HepG2 (cell line): Measurements from ENCODE around the gene OR6S1. TPM values are rescaled to one million over a fixed set of nuclear protein-coding genes. Genes with fewer than 3 reads are reported as not detected.
A peak's percentile ranks its signal among the peaks of the same experiment; 100 is the strongest.

Experiments
- ATAC-seq: fragments of 200-7000 bp; cut with Tn5 transposase; 3 replicates; pipeline ENCODE4 v1.9.1; 2020; ENCODE audit warnings: mild to moderate bottlenecking, moderate library complexity
- BruUV-seq: library from RNA; stranded (reverse); fragments of 400-500 nt; replicated peaks from 2 replicates; lab custom pipeline; 2021; lab: Mats Ljungman, UMichigan
- CTCF ChIA-PET: fragments of 300-600 bp; formaldehyde crosslinking; extraction: SDS; loops from one replicate; lab custom pipeline; 2021; ENCODE audit warnings: low total read pairs, inconsistent platforms, low intra/inter-chr PET ratio; lab: Yijun Ruan, JAX
- POLR2A ChIA-PET: fragments of 350-600 bp; sonication (Branson Sonifier 250); formaldehyde crosslinking; loops from one replicate; lab custom pipeline; 2020; ENCODE audit warnings: antibody characterized with exemption, inconsistent platforms; lab: Yijun Ruan, JAX
- DNase-seq: peaks from one replicate; pipeline ENCODE4 v3.0.0-alpha.2; 2015; ENCODE audit warnings: low spot score
- FAIRE-seq: peaks from 3 replicates; lab custom pipeline; 2011; peaks lifted over from hg19 to GRCh38; lab: Jason Lieb, UNC
- H2AFZ ChIP-seq: one replicate; pipeline ENCODE4 v1.6.1; 2011; ENCODE audit warnings: low read length, inconsistent platforms
- H3K27ac ChIP-seq: fragments of 300-600 bp; 3 replicates; pipeline ENCODE4 v1.8.0; 2011; ENCODE audit warnings: mixed run types, mild to moderate bottlenecking, mixed read lengths, low read length, inconsistent platforms; ENCODE audit not compliant: insufficient read depth; ENCODE audit errors: extremely low read length
- H3K27me3 ChIP-seq, 2 experiments: fragments of 200-600 bp in 1 of 2; 2 replicates in 1 of 2; 3 replicates in 1 of 2; pipeline versions ENCODE4 v1.6.0 to v1.8.0; 2011; ENCODE audit warnings: low read length in 2 of 2, mild to moderate bottlenecking in 2 of 2, moderate library complexity in 2 of 2, inconsistent platforms in 1 of 2; ENCODE audit not compliant: insufficient read depth in 2 of 2, control insufficient read depth in 1 of 2
- H3K36me3 ChIP-seq, 2 experiments: fragments of 200-600 bp in 1 of 2; replicated peaks in 1 of 2; 2 replicates in 1 of 2; 3 replicates in 1 of 2; pipeline versions ENCODE4 v1.5.1 to v1.8.0; 2011; ENCODE audit warnings: low read length in 2 of 2, inconsistent platforms in 1 of 2; ENCODE audit not compliant: insufficient read depth in 2 of 2, control insufficient read depth in 1 of 2
- H3K4me1 ChIP-seq: 2 replicates; pipeline ENCODE4 v1.5.1; 2012; ENCODE audit warnings: low read length, inconsistent platforms; ENCODE audit not compliant: insufficient read depth
- H3K4me2 ChIP-seq: 2 replicates; pipeline ENCODE4 v1.6.0; 2011; ENCODE audit warnings: low read depth, low read length, inconsistent platforms
- H3K4me3 ChIP-seq, 3 experiments: fragments of 200-600 bp in 1 of 3; sonication (generic), shearing (Covaris generic) in 1 of 3; replicated peaks in 1 of 3; 2 replicates each; pipeline ENCODE4 v1.5.1; 2011 to 2016; ENCODE audit warnings: low read length in 3 of 3, inconsistent platforms in 2 of 3, low read depth in 2 of 3, mild to moderate bottlenecking in 2 of 3, control low read depth in 1 of 3, mixed read lengths in 1 of 3; ENCODE audit not compliant: insufficient read depth in 1 of 3
- H3K79me2 ChIP-seq: one replicate; pipeline ENCODE4 v1.6.1; 2011; ENCODE audit warnings: low read length, inconsistent platforms; ENCODE audit not compliant: insufficient read depth
- H3K9ac ChIP-seq: 2 replicates; pipeline ENCODE4 v1.6.0; 2011; ENCODE audit warnings: mild to moderate bottlenecking, low read depth, low read length, inconsistent platforms; ENCODE audit not compliant: insufficient read depth
- H3K9me3 ChIP-seq: 2 replicates; pipeline ENCODE4 v1.5.1; 2012; ENCODE audit warnings: mild to moderate bottlenecking, low read length
- H4K20me1 ChIP-seq: 2 replicates; pipeline ENCODE4 v1.6.0; 2011; ENCODE audit warnings: inconsistent platforms, mild to moderate bottlenecking, low read length, moderate library complexity; ENCODE audit not compliant: insufficient read depth
- ATM ChIP-seq: fragments of 450-650 bp; IDR thresholded peaks from 2 replicates; pipeline ENCODE4 v1.7.1; 2017; ENCODE audit warnings: mild to moderate bottlenecking, borderline replicate concordance
- NCOA1 ChIP-seq: sonication (generic); formaldehyde crosslinking; IDR thresholded peaks from 2 replicates; pipeline ENCODE4 v1.9.0; 2021; ENCODE audit warnings: missing genetic modification reagents
- SP140L ChIP-seq: sonication (generic); formaldehyde crosslinking; IDR thresholded peaks from 2 replicates; pipeline ENCODE4 v1.4.0; 2020; ENCODE audit warnings: missing genetic modification reagents, borderline replicate concordance
- ZNF616 ChIP-seq: sonication (generic); formaldehyde crosslinking; IDR thresholded peaks from 2 replicates; pipeline ENCODE4 v1.5.0; 2020; ENCODE audit warnings: low read depth, mild to moderate bottlenecking, missing genetic modification reagents
- WGBS: methylation state at CpG from one replicate; pipeline ENCODE4 v1.1.6; 2017; ENCODE audit warnings: low lambda C conversion rate; 5-methylcytosine and 5-hydroxymethylcytosine counted together
- in situ Hi-C: cut with HindIII; loops from 2 replicates; pipeline ENCODE4 v1.10.0; 2017; ENCODE audit warnings: low pct_unique_long_range_greater_than_20kb; ENCODE audit not compliant: extremely low pct_ligation_motif_present
- intact Hi-C: fragments of 100-400 bp; cut with micrococcal nuclease; formaldehyde crosslinking; loops from one replicate; pipeline ENCODE4 v1.10.0; 2022; ENCODE audit not compliant: unreplicated experiment
- polyA plus RNA-seq, 8 experiments: library from polyadenylated mRNA; depleted of rRNA in 3 of 8; stranded (reverse) in 7 of 8; unstranded in 1 of 8; fragments of >200 nt; fragmentation: Illumina TruSeq in 4 of 8; extraction: Trizol in 4 of 8; gene quantifications; 2 replicates each; pipeline versions ENCODE4 v1.2.1 to v1.2.3, GENCODE V29; 2011 to 2016; ENCODE audit warnings: low read depth in 4 of 8, missing spikeins in 1 of 8, mixed read lengths in 1 of 8; ENCODE audit not compliant: insufficient read depth in 1 of 8
- total RNA-seq, 5 experiments: library from RNA; depleted of rRNA; stranded (reverse); fragments of >200 nt; fragmentation: Illumina TruSeq; extraction: Trizol; gene quantifications; 2 replicates each; pipeline ENCODE4 v1.2.3, GENCODE V29; 2016; ENCODE audit warnings: low read depth in 1 of 5
- TF ChIP-seq, protein P1 (sequence below): sonication (generic); formaldehyde crosslinking; IDR thresholded peaks from 2 replicates; pipeline ENCODE4 v1.9.0; 2021; ENCODE audit warnings: missing genetic modification reagents, borderline replicate concordance
- TF ChIP-seq, protein P2 (sequence below): sonication (generic); formaldehyde crosslinking; conservative IDR thresholded peaks from 2 replicates; pipeline ENCODE4 v1.8.1; 2023; ENCODE audit warnings: missing genetic modification reagents
- TF ChIP-seq, protein P3 (sequence below): sonication (generic); formaldehyde crosslinking; IDR thresholded peaks from 2 replicates; pipeline ENCODE4 v1.4.0; 2020; ENCODE audit warnings: mild to moderate bottlenecking, missing genetic modification reagents
- TF ChIP-seq, protein P4 (sequence below): sonication (generic); formaldehyde crosslinking; IDR thresholded peaks from 2 replicates; pipeline ENCODE4 v1.4.0; 2020; ENCODE audit warnings: low read depth, missing genetic modification reagents

OR6S1 gene
- total and polyA plus RNA-seq, 2 of the 13 experiments (the other 11 are each of a cell fraction or from before 2014, with no cell fraction given) = 0.09 TPM; not detected in 1

DNA sequence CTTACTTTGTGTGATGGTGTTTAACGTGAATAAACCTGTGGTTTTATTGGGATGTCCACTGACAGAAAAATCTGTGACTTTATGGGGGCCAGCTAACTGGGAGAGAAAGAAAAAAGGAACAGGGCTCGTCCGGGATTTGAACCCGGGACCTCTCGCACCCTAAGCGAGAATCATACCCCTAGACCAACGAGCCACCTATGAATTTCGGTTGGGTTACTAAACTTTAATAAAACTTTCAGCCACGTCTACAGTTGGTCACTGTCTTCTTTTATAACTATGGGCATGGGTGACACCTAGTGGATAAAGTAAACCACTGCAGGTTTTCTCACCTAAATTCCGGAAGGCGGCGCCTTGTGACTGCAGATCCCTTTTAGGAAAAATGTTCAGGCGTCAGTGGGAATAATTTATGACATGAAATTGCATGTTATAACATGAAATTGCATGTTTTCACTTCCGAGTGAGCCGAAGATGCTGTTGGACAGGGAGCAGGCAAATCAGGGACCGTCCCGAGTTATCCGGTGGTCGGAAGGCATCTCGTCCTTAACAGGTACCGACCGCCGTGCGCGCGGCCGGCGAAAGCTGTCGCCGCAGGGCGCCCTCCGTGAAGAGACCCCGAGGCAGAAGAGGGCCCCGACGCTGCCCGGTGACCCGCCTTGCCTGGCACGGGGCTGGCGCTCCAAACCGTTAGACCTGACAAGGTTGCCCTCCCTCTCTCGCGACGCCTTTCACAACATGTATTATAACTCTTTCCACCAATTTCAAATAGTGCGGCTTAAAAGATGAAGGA is 32.1 kb downstream of the OR6S1 start (continued):
- TF ChIP-seq ZNF616 (peak; percentile 16; the same call in 1 of the 2 replicates), SP140L (CRISPR knock-in tag) (no peak)
- TF ChIP-seq, all 625 proteins: peak for 166

DNA sequence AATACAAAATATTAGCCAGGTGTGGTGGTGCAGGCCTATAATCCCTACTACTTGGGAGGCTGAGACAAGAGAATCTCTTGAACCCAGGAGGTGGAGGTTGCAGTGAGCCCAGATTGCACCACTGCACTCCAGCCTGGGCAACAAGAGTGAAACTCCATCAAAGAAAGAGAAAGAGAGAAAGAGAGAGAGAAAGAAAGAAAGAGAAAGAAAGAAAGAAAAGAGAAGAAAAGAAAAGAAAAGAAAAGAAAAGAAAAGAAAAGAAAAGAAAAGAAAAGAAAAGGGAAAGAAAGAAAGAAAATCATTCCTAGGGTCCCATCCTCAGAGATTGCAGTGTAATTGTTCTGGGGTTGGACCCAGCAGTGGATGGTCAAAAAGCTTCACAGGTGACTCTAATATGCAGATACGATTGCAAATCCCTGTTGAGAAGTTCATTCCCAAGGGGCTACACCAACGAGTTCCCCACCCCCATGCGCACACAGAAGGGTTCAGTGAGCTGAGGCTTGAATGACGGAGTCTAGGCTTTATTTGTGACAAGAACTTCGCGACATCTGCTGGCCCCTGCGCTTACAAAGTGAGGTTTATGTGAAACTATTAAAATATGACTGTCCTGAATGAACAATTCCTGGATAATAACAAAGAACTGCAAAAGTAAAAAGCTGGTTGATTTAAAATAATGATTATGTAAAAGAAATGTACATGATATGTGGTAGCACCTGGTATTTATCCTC is 32.9 kb downstream of the OR6S1 start:
- in situ Hi-C loops (loop anchor here (5.0 to 25.0 kb wide), 3 partner anchors 76 to 281 kb away; partner anchors contain the start of genes APEX1, OSGEP, PIP4P1 and PNP), intact Hi-C loops (loop anchor here (2.0 to 5.0 kb wide), 2 partner anchors 249 to 276 kb away; partner anchors contain the start of gene CCNB1IP1)
- Histone ChIP-seq H3K36me3 (no peaks in the 10 kb centered on the region), H3K27ac (no peak overlapping the region), H3K4me3 (peak overlapping the region in 2 of 3 experiments; percentile 78 to 94; a peak in 1 of 6 replicates), H3K9me3 (no peaks in the 10 kb centered on the region), H4K20me1 (no peaks in the 10 kb centered on the region), H3K27me3 (no peaks in the 10 kb centered on the region; a peak in 1 of 5 replicates), H2AFZ (no peak overlapping the region), H3K4me2 (peak overlapping the region; percentile 86), H3K79me2 (no peaks in the 10 kb centered on the region), H3K9ac (no peak overlapping the region), H3K4me1 (peaks cover 66% of the 10 kb centered on the region)
- no peak for ATAC-seq
- TF ChIP-seq ATM (no peak), NCOA1 (CRISPR knock-in tag) (peak; percentile 60; the same call in 1 of the 2 replicates)
- TF ChIP-seq, protein P1, sequence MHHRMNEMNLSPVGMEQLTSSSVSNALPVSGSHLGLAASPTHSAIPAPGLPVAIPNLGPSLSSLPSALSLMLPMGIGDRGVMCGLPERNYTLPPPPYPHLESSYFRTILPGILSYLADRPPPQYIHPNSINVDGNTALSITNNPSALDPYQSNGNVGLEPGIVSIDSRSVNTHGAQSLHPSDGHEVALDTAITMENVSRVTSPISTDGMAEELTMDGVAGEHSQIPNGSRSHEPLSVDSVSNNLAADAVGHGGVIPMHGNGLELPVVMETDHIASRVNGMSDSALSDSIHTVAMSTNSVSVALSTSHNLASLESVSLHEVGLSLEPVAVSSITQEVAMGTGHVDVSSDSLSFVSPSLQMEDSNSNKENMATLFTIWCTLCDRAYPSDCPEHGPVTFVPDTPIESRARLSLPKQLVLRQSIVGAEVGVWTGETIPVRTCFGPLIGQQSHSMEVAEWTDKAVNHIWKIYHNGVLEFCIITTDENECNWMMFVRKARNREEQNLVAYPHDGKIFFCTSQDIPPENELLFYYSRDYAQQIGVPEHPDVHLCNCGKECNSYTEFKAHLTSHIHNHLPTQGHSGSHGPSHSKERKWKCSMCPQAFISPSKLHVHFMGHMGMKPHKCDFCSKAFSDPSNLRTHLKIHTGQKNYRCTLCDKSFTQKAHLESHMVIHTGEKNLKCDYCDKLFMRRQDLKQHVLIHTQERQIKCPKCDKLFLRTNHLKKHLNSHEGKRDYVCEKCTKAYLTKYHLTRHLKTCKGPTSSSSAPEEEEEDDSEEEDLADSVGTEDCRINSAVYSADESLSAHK (CRISPR knock-in tag) = no peak
- TF ChIP-seq, protein P2, sequence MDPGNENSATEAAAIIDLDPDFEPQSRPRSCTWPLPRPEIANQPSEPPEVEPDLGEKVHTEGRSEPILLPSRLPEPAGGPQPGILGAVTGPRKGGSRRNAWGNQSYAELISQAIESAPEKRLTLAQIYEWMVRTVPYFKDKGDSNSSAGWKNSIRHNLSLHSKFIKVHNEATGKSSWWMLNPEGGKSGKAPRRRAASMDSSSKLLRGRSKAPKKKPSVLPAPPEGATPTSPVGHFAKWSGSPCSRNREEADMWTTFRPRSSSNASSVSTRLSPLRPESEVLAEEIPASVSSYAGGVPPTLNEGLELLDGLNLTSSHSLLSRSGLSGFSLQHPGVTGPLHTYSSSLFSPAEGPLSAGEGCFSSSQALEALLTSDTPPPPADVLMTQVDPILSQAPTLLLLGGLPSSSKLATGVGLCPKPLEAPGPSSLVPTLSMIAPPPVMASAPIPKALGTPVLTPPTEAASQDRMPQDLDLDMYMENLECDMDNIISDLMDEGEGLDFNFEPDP = 0 out of 2 replicates have a peak, but pooled peaks have one; percentile 36
- TF ChIP-seq, protein P3, sequence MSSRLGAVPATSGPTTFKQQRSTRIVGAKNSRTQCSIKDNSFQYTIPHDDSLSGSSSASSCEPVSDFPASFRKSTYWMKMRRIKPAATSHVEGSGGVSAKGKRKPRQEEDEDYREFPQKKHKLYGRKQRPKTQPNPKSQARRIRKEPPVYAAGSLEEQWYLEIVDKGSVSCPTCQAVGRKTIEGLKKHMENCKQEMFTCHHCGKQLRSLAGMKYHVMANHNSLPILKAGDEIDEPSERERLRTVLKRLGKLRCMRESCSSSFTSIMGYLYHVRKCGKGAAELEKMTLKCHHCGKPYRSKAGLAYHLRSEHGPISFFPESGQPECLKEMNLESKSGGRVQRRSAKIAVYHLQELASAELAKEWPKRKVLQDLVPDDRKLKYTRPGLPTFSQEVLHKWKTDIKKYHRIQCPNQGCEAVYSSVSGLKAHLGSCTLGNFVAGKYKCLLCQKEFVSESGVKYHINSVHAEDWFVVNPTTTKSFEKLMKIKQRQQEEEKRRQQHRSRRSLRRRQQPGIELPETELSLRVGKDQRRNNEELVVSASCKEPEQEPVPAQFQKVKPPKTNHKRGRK (CRISPR knock-in tag) = 0 out of 2 replicates have a peak, but pooled peaks have one; percentile 21
- TF ChIP-seq, protein P4, sequence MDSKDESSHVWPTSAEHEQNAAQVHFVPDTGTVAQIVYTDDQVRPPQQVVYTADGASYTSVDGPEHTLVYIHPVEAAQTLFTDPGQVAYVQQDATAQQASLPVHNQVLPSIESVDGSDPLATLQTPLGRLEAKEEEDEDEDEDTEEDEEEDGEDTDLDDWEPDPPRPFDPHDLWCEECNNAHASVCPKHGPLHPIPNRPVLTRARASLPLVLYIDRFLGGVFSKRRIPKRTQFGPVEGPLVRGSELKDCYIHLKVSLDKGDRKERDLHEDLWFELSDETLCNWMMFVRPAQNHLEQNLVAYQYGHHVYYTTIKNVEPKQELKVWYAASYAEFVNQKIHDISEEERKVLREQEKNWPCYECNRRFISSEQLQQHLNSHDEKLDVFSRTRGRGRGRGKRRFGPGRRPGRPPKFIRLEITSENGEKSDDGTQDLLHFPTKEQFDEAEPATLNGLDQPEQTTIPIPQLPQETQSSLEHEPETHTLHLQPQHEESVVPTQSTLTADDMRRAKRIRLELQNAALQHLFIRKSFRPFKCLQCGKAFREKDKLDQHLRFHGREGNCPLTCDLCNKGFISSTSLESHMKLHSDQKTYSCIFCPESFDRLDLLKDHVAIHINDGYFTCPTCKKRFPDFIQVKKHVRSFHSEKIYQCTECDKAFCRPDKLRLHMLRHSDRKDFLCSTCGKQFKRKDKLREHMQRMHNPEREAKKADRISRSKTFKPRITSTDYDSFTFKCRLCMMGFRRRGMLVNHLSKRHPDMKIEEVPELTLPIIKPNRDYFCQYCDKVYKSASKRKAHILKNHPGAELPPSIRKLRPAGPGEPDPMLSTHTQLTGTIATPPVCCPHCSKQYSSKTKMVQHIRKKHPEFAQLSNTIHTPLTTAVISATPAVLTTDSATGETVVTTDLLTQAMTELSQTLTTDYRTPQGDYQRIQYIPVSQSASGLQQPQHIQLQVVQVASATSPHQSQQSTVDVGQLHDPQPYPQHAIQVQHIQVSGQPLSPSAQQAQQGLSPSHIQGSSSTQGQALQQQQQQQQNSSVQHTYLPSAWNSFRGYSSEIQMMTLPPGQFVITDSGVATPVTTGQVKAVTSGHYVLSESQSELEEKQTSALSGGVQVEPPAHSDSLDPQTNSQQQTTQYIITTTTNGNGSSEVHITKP (CRISPR knock-in tag) = no peak
- WGBS = 73% methylated on average over 7 of the region's 7 CpGs
- DNase-seq = no peak
- CTCF ChIA-PET = interaction anchor here (0.5 to 2.7 kb wide), 11 partner anchors 22 to 281 kb away, joined by 3 to 48 read pairs (median 3); partner anchors contain the start of genes PIP4P1 and RNASE4
- POLR2A ChIA-PET = interaction anchor here (1.0 to 2.3 kb wide), 2 partner anchors 146 to 265 kb away, joined by 3 to 9 read pairs; partner anchors contain the start of gene PARP2
- BruUV-seq = no TSS peak
- FAIRE-seq = no peak
